DMS114 treated with DMSO at 0.1 percent for 48 hours (cell line): Measurements from ENCODE around the gene SNX25.
"Not testable (repeated sequence)": the region's sequence is repeated elsewhere in the genome, so short reads cannot be mapped to it uniquely, and the experiment has no call there.

ENCODE experiments used
- DNase-seq: peaks from one replicate; lab custom pipeline; 2025; ENCODE audit not compliant: unreplicated experiment; lab: John Stamatoyannopoulos, UW

SNX25 gene

DNA sequence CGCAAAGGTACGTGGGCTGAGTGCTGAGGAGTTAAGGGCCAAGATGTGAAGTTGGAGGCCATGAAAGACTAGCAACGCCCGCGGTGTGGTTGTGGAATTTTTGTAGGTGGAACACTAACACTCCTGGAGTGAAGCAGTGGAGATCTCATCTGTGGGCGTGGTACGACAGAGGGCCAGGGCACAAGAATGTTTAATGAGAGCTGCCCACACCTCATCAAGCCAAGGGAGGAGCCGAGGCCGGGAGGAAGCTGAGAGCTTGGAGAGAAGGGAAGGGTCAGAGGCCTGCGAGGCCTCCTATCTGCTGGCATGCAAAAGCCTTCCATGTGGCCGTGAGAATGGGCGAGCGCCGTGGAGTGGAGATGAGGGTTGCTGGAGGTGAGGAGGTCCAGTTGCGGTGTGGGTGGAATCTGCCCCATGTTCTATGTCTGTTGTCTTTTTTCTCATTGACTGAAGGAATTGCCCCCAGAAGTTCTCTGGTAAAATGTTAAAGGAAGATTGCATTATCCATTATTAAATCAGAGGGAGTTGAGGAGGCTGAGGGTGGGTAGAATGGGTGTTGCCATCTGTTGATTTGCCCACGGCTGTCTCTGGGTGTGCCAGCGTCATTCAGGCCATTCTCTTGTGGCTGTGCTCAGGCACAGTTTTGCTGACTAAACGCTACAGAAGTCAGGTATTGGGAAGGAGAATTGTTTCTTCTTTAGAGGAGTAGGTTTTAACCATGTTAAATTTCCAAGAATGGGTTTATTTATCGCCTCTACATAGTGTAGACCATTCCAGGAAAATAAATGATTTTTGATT lies 19.8 kb downstream of the SNX25 start:
- DNase-seq = no peak

DNA sequence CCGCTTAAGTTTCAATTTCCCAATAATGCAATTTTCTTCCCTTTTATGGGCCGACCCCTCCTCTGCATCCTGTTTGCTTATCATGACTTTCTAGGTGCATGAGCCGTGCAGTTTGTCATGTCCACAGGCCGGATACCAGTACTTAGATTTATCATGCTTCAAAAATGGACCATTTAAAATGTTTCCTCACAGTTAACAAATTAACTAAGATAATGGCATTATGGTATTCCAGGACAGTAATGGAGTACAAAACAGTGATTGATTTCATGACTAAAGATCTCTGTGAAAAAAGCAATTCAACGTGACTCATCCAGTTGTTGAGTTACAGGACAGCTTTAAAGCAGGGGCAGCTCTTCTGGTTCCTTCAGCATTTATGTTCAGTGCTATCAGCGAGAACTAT lies 23.0 kb downstream of the SNX25 start:
- no peak for DNase-seq

GRCh38 chr4:185235119-185235842 lies 25.9 kb downstream of the SNX25 start:
- no peak for DNase-seq

GRCh38 chr4:185235843-185236503 lies 26.6 kb downstream of the SNX25 start:
- no peak for DNase-seq

GRCh38 chr4:185237175-185237574 lies 27.8 kb downstream of the SNX25 start:
- no peak for DNase-seq

- DNase-seq = no peak
These were observed 28.9 kb downstream of the SNX25 start for GRCh38 chr4:185238215-185238681.

DNA sequence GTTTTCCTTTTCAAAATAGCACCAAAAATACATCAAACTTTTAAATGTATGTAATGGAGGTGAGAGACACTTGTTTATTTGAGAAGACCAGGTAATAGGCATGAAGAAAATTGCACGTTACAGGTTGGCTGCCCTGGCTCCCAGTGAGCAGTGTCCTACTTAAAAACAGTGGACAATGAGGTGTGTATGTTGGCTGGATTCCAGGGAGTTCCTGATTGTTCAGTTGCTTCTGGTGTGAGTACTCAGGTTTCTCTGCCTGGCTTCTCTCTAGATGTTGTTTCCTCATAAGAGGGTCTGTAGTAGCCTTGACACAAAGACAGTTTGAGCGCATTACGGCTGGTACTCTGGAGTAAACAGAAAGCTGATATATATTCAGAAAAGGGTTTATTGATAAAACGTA lies 29.4 kb downstream of the SNX25 start:
- DNase-seq = no peak

DNA sequence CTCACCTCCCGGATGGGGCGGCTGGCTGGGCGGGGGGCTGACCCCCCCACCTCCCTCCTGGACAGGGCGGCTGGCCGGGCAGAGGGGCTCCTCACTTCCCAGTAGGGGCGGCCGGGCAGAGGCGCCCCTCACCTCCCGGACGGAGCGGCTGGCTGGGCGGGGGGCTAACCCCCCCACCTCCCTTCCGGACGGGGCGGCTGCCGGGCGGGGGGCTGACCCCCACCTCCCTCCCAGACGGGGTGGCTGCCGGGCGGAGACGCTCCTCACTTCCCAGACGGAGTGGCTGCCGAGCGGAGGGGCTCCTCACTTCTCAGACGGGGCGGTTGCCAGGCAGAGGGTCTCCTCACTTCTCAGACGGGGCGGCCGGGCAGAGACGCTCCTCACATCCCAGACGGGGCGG lies 31.1 kb downstream of the SNX25 start:
- not testable (repeated sequence) for DNase-seq

- DNase-seq = no peak
These were observed 33.5 kb downstream of the SNX25 start for GRCh38 chr4:185242749-185243533.

DNA sequence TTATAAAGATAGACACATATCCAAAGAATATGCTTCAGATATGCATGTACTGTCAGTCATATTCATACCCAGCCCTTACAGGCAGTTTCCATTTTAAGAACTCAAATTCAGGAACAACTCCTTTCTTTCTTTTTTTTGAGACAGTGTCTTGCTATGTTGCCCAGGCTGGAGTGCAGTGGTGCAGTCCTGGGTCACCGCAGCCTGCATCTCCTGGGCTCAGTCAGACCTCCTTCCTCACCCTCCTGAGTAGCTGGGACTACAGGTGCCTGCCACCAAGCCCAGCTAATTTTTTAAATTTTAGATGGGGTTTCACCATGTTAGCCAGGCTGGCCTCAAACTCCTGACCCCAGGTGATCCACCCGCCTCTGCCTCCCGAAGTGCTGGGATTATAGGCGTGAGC lies 34.5 kb downstream of the SNX25 start:
- DNase-seq = no peak

DNA sequence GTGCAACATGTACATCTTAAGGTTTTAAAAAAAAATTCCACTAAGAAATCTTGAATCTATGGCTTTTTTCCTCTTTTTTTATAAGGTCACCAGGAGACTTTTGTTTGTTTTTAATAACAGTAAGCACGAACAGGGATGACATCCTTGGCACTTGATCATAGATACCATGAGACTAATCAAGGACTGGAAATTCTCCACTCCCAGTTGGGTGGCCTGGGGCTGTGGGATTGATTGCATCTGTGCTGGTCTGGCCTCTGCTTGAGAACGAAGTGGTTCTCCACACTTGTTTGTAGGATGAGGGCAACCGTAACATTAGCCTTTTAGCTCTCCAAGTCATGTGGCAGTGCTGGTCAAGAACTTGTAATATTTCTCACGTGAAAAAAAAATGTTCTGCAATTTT lies 35.4 kb downstream of the SNX25 start:
- DNase-seq = no peak

DNA sequence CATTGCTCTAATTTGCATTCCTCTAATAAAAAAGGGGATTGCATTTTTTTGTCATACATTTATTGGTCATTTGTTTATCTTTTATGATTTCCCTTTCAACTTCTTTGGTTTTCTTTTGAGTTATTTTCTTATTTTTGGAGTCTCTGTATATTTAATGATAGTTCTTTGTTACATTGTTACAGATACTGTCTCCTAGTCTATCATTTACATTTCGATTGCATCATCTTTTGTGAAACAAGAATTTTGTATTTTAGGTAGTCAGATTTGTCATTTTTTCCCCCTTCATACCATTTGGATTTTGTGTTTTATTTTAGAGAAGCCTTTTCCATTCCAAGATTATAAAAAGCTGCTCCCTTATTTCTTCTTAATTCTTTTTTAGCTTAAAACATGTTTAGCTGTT lies 37.1 kb downstream of the SNX25 start:
- no peak for DNase-seq

DNA sequence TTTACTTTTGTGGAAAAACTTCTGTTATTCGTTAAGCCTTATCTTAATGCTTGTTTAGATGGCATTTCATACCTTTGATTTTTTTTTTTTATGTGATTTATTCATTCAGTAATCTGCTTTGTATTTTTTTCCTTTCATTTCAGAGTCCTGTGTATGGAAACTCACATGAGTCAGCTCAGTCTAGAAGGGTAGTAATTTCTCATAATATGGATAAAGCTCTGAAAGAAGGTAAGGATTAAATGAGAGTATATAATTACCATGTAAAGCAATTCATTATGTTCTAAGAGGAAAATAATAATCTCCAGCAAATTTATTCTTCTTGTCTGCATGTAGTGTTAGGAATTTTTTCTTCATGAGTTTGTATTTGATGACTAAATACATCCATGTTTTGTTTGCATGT lies 37.8 kb downstream of the SNX25 start:
- DNase-seq = no peak

DNA sequence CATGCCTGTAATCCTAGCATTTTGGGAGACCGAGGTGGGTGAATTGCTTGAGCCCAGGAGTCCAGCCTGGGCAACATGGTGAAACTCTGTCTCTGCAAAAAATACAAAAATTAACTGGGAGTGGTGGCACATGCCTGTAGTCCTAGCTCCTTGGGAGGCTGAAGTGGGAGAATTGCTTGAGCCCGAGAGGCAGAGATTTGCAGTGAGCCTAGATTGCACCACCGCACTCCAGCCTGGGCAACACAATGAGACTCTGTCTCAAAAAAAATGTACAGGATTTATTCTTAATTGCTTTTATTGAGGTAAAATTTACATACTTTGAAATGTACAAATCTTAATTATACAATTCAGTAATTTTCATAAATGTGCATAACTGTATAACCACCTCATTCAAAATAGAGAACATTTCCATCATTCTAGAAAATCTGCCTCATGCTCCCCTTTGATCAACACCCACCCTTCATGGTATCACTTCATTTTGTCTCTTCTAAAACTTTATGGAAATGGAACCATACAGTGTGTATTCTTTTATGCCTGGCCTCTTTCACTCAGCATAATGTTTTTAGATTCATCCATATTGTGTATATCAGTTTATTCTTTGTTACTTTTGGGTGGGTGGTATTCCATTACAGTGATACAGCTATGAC lies 39.1 kb downstream of the SNX25 start:
- DNase-seq = no peak

- DNase-seq = no peak
These were observed 39.7 kb downstream of the SNX25 start for GRCh38 chr4:185249105-185249504.

GRCh38 chr4:185254434-185254833 lies 45.0 kb downstream of the SNX25 start:
- no peak for DNase-seq

GRCh38 chr4:185255868-185256267 lies 46.5 kb downstream of the SNX25 start:
- DNase-seq = no peak

- DNase-seq = no peak
These were observed 47.0 kb downstream of the SNX25 start for GRCh38 chr4:185256446-185256845.

- no peak for DNase-seq
These were observed 47.7 kb downstream of the SNX25 start for GRCh38 chr4:185257086-185257485.

- DNase-seq = no peak
These were observed 48.3 kb downstream of the SNX25 start for GRCh38 chr4:185257694-185258093.

DNA sequence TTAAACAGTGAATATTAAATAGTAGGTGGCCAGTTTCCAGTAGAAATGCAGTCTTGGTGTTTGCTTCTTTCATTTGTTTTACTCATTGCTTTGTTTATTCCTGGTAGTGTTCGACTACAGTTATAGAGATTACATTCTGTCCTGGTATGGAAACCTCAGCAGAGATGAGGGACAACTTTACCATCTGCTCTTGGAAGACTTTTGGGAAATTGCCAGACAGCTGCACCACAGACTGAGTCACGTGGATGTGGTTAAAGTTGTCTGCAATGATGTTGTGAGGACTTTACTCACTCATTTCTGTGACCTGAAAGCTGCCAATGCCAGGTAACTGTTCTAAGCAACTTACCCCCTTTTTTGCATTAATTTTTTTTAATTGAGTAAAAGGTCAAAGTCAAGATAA lies 49.3 kb downstream of the SNX25 start:
- not testable (repeated sequence) for DNase-seq
